NCI-H510A treated with DMSO at 0.1 percent for 48 hours (cell line): ENCODE data around the gene GGTLC2.
A peak's percentile ranks its signal among the peaks of the same experiment; 100 is the strongest.

ENCODE experiments used
- DNase-seq: peaks from one replicate; lab custom pipeline; 2025; lab: John Stamatoyannopoulos, UW

The GGTLC2 gene

GRCh38 chr22:22691716-22692701, 47.6 kb downstream of the GGTLC2 start:
- DNase-seq: no peak

- peak; percentile 40 for DNase-seq
Observed at GRCh38 chr22:22692707-22693530, 48.5 kb downstream of the GGTLC2 start.

DNA sequence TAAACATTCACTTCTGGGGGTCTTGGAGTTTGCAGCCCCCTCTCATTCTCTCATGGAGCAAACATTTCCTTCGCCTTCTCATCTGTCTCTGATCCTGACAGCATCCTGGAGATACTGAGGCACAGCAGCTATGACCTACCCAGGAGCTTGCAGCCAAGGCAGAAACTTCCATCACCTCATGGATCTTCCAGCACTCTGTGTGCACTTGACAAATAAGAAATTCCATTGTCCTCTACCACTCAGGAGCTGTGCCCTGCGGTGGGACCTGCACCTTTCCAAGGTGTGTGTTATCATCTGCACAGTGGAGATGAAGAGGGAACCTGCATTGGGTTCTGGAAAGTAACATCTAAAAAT, 49.1 kb downstream of the GGTLC2 start:
- DNase-seq: no peak

- no peak for DNase-seq
Observed at GRCh38 chr22:22694106-22694505, 49.7 kb downstream of the GGTLC2 start.

GRCh38 chr22:22696104-22696503, 51.7 kb downstream of the GGTLC2 start:
- no peak for DNase-seq
